ENCODE results near the gene SMIM13. TPM values are rescaled to one million over a fixed set of nuclear protein-coding genes. Genes with fewer than 3 reads are reported as not detected.

The SMIM13 gene
- total RNA-seq, 1 experiment from 2014 or later: 15.7 TPM

- no peaks in the 10 kb centered on the region for H3K9me3 ChIP-seq (ENCODE audit: control insufficient read depth in 1 of 2, insufficient read depth in 1 of 2, low read depth in 1 of 2, low read length in 2 of 2)
- no peak overlapping the region for H3K4me3 ChIP-seq (replicated peaks in 1 of 2; ENCODE audit: low read depth in 1 of 2, low read length in 2 of 2)
- ATAC-seq: no peak
- no peaks in the 10 kb centered on the region for H4K20me1 ChIP-seq (ENCODE audit: insufficient read depth)
- no peaks in the 10 kb centered on the region for H3K9me2 ChIP-seq (ENCODE audit: insufficient read depth)
- no peak overlapping the region for H3K27ac ChIP-seq (ENCODE audit: low read depth, low read length)
- no peaks in the 10 kb centered on the region for H3K79me2 ChIP-seq (ENCODE audit: insufficient read depth, low read length)
- RAD21 ChIA-PET (ENCODE audit: low non-redundant PET in 1 of 2, low total read pairs in 2 of 2, uncharacterized antibody in 2 of 2, unreplicated experiment in 2 of 2): no interaction called here
- no peak for DNase-seq (ENCODE audit: low read depth, low spot score)
- H3K9ac ChIP-seq (ENCODE audit: low read length): no peak overlapping the region
- POLR2A ChIA-PET: no interaction called here
- H2AFZ ChIP-seq (ENCODE audit: low read depth, low read length, poor library complexity, severe bottlenecking): no peak overlapping the region
- BruUV-seq (replicated peaks): no TSS peak
- intact Hi-C loops (cut with micrococcal nuclease): no loop called here
- no peaks in the 10 kb centered on the region for H3K27me3 ChIP-seq (ENCODE audit: insufficient read depth, low read length)
- no peaks in the 10 kb centered on the region for H3K36me3 ChIP-seq (ENCODE audit: control insufficient read depth in 1 of 2, insufficient read depth in 2 of 2, low read length in 2 of 2)
- CTCF ChIA-PET: no interaction called here
- H3K4me1 ChIP-seq (ENCODE audit: control insufficient read depth in 1 of 2, insufficient read depth in 2 of 2, low read length in 2 of 2): no peaks in the 10 kb centered on the region
- no peak for TF ChIP-seq CBX3 (IDR thresholded peaks at IDR 0.05; ENCODE audit: low read depth)
- no peak for TF ChIP-seq EZH2phosphoT487 (IDR thresholded peaks at IDR 0.05; ENCODE audit: borderline replicate concordance)
- TF ChIP-seq SP1 (IDR thresholded peaks at IDR 0.05; ENCODE audit: low read depth): no peak
- no peak for TF ChIP-seq EZH2 (IDR thresholded peaks at IDR 0.05)
- TF ChIP-seq RAD21 (IDR thresholded peaks at IDR 0.05; ENCODE audit: low read depth): no peak
- TF ChIP-seq CTCF (IDR thresholded peaks at IDR 0.05 in 2 of 3, conservative IDR thresholded peaks at IDR 0.05 in 1 of 3; ENCODE audit: borderline replicate concordance in 1 of 3, insufficient read depth in 1 of 3, low read depth in 2 of 3, low read length in 2 of 3): no peak
- no peak for TF ChIP-seq CEBPB (IDR thresholded peaks at IDR 0.05; ENCODE audit: low read depth)
- TF ChIP-seq TCF7L2 (IDR thresholded peaks at IDR 0.05; ENCODE audit: borderline replicate concordance, extremely low read depth, insufficient read depth, insufficient read length): no peak
- no peak for TF ChIP-seq ZFX (IDR thresholded peaks at IDR 0.05)
- TF ChIP-seq SIN3A (IDR thresholded peaks at IDR 0.05; ENCODE audit: low read depth): no peak
- no peak for TF ChIP-seq FOSL1 (IDR thresholded peaks at IDR 0.05; ENCODE audit: low read depth)
- TF ChIP-seq YY1 (IDR thresholded peaks at IDR 0.05; ENCODE audit: extremely low read depth, insufficient replicate concordance, low read depth, low read length): no peak
- no peak for TF ChIP-seq ATF3 (IDR thresholded peaks at IDR 0.05)
- no peak for TF ChIP-seq REST (IDR thresholded peaks at IDR 0.05; ENCODE audit: low read depth)
- H3K4me2 ChIP-seq (ENCODE audit: low read length): no peak overlapping the region
These were observed 90.2 kb downstream of the SMIM13 start for GRCh38 chr6:11183761-11184362.

All from HCT116 (cell line).